NOMO-1 (cell line): ENCODE measurements around the gene PCGF2.
A peak's percentile ranks its signal among the peaks of the same experiment; 100 is the strongest.

Experiments used
- DNase-seq, 2 experiments: peaks; one replicate each; lab custom pipeline; 2025; ENCODE audit not compliant: unreplicated experiment in 2 of 2; lab: John Stamatoyannopoulos, UW

PCGF2 gene

GRCh38 chr17:38751808-38752307, 3.7 kb upstream of the PCGF2 start:
- peak; percentile 49 to 70 for DNase-seq

GRCh38 chr17:38751144-38751807, 3.1 kb upstream of the PCGF2 start:
- peak in 1 of 2 experiments; percentile 32 for DNase-seq

DNA sequence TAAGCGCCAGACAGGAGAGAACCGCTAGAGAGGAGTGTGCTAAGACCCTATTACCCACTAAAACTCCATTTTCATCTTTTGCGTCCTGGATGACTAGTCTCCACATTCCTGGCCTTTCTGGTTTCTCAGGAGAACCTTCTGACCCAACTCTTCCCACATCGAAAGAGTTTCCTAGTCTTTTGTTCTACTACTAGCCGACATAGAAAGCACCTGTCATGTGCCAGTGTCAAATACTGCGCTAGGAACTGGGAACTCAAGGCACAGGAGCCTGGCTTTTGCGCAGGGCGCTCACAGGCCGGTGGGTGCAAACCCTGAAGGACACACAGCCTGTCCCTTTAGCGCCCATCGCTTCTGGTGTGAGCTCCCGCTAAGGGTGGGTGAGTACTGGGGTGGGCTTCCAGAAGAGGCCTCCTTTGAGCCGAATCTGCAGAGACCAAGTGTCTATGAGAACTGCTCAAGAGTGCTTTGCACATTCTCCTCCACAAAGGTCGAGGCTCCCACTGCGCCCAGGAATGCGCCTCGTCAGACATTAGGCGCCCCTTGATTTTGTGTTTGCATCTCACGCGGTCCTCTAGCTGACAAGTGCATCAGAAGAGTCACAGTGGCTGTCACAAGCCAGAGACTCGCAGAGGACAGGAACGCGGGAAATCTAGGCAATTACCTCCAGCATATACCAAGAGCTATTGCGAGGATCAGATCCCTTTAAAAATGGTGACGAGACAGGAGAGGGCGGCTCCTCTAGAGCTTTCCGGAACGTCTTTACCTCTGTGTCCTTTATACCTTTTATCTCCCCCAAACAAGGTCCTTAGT, 2.4 kb upstream of the PCGF2 start:
- DNase-seq = peak; percentile 30 to 38

DNA sequence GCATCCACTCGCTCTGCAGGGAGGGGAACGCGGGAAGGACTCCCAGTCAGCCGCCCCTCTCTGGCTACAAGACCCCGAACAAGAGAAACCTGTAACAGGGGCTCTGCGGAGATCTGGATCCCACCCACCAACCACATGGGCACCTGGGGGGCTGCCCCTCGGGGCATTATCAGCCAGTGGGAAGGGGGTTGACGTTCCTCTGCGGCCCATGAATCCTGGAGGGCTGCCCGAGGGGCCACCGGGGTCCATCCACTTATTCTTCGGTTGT, 1.8 kb upstream of the PCGF2 start:
- no peak for DNase-seq

- DNase-seq = no peak
These were observed 1.3 kb upstream of the PCGF2 start for GRCh38 chr17:38749223-38750043.

GRCh38 chr17:38748892-38749222, 721 bp upstream of the PCGF2 start:
- DNase-seq = peak in 1 of 2 experiments; percentile 9

DNA sequence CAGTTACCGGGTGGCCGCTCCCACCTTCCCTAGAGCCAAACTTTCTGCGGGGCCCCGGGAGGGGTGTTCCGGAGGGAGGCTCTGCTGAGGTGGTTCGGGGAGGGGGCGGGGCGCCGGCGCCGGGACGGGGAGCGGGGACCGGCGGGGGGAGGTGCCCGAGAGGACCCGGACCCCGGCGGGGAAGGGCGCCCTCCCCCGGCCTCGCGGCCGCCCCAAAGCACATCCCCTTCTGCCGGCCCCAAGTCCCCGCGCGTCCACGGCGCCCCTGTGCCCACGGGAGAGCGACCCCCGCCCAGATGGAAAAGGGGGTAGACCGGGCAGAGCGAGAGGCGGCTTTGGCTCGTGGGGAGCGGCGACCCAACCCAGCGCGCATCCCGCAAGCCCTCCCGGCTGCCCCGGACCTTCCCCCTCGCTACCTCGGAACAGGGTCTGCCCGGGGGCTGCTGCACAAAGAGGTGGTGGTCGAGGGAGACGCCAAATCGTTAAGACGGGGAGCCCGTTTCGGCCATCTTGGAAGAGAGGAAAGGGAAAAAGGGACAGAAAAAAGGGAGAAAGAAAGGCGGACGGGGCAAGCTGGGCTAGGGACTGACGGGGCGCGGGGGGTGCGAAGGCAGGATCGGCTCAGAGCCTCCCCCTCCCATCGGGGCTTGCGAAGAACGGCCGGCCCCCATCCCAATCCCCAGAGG, 530 bp downstream of the PCGF2 start:
- DNase-seq = no peak

GRCh38 chr17:38746849-38747462, 1.2 kb downstream of the PCGF2 start:
- DNase-seq = peak; percentile 31 to 41

DNA sequence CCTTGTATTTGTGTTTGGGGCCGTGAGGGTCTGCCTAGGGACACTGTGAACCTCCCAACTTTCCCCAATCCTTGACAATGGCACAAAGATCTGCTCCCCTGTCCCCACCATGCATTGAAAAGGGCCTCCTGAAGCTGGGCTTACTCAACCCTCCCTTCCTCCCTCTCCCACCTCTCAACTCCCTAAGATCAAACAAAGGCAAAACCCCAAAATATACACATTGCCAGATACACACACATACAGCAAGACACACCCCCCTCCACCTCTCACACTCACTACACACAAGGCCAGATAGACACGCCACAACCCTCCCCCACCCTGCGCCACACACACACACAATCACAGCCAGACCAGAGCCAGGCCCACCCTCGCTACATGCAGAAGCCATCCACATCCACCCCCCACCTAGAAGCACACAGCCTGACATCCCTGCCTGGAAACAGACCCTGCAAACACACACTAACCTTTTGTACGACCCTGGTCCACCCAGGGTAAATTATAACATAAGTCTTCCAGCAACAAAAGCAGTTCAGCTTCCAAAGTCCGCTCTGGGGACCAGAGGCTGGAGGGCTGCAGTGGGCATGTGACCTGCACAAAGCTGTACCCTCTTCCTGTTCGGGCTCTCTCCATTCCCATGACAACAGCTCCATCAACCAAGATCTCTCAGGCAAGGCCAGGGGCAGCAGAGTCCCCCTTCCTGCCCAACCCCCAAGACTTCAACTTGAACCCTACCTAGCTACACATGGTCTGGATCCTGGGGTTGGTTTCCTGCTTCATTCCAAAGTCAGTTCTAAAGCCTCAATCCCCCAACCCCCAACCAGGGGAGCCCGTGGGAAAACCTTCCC, 1.9 kb downstream of the PCGF2 start:
- no peak for DNase-seq

- DNase-seq = no peak
These were observed 2.6 kb downstream of the PCGF2 start for GRCh38 chr17:38745545-38745944.

DNA sequence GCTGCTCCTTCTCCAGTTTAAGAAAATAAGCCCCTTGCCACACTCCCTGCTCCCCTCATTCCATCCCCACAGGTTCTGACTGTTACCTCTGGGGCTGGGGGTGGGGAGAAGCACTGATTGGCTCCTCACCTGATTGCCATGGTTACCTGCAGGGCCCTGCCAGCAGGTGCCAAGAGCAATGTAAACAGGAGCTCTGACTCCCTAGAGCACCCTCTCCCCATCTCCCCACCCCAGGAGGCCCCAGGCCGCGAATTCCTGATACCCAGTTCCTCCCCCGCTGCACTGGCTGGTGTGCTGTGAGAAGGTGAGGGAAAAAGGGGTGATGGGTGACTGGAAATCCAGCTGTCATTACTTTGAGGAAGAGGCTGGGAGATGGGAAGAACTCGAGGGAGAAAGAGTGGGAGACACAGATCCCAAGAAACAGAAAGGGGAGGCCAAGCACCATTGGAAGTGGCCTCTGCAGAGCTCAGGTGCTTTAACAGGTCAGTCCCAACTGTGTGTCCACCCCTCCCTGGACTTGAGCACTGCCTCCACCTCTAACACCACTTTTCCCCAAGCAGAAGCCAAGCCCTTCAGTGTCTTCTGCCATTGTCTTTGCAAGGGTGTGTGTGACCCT, 4.5 kb downstream of the PCGF2 start:
- no peak for DNase-seq

- DNase-seq = no peak
These were observed 5.5 kb downstream of the PCGF2 start for GRCh38 chr17:38742411-38743308.

GRCh38 chr17:38741921-38742410, 6.2 kb downstream of the PCGF2 start:
- DNase-seq = no peak

DNA sequence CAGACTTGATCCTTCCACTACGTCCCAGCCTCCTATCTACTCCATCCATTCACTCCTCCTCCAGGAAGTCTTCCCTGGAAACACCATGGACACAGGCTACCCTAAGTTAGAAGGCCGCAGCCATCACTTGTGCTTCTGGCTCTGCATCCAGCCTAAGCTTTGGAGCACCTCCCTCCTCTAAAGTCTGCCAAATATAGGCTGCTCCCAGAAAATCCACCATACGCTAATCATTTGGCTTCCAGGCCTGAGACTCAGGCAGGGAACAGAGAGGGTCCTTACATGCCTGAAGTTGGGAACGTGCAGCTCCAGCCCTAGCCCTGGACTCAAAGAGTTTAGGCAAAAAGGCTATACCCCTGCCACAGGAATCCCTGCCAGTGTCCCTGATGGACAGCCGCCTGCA, 6.7 kb downstream of the PCGF2 start:
- DNase-seq = no peak

DNA sequence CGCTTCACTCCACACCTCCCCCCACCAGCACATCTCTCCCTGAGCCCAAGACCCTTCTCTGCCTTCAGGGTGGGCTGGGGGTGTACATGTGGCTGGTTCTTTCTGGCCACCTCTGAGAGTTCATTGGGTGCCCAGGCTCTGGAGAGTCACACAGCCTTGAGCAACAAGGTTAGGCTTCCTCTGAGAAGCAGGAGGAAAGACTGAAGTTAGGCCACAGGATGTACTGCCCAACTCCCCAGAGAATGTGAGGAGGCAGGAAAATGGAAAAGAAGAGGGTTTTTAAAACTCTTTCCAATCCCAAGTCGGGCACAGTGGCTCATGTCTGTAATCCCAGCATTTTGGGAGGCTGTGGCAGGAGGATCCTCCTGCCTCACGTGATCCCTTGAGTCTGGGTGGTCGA, 7.3 kb downstream of the PCGF2 start:
- DNase-seq = no peak

- no peak for DNase-seq
These were observed 8.1 kb downstream of the PCGF2 start for GRCh38 chr17:38740044-38740443.

DNA sequence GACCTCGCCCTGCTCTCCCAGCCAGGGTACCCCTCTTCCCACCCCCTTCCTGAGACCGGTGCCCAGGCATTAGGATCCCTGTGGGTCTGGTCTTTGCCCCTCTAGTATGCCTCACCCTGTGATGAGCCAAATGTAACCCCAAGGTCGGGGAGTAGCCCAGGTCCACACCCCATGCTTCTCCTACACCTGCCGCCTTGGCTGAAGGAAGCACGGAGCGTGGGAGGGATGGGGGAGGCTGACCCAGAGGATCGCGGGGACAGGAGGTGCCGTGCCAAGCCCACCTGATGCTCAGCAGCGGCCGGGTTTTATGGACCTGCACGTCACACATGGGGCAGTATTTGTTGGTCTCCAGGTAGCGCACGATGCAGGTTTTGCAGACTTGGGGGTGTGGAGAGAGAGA, 8.8 kb downstream of the PCGF2 start:
- no peak for DNase-seq

- DNase-seq = no peak
These were observed 9.4 kb downstream of the PCGF2 start for GRCh38 chr17:38738686-38739085.
